ENCODE measurements around the gene RAMACL.
"Not testable (repeated sequence)": the region's sequence is repeated elsewhere in the genome, so short reads cannot be mapped to it uniquely, and the experiment has no call there.

- not testable (repeated sequence) for TF ChIP-seq RAD21 (IDR thresholded peaks at IDR 0.05; ENCODE audit: low read depth); CTCF (IDR thresholded peaks at IDR 0.05 in 2 of 3, conservative IDR thresholded peaks at IDR 0.05 in 1 of 3; ENCODE audit: borderline replicate concordance in 1 of 3, insufficient read depth in 1 of 3, low read depth in 2 of 3, low read length in 2 of 3); EZH2phosphoT487 (IDR thresholded peaks at IDR 0.05; ENCODE audit: borderline replicate concordance); POLR2A (IDR thresholded peaks at IDR 0.05; ENCODE audit: borderline replicate concordance, extremely low read depth, insufficient read depth, insufficient read length); ELF1 (IDR thresholded peaks at IDR 0.05; ENCODE audit: borderline replicate concordance, low read depth); YY1 (IDR thresholded peaks at IDR 0.05; ENCODE audit: extremely low read depth, insufficient replicate concordance, low read depth, low read length); ZNF274 (IDR thresholded peaks at IDR 0.05; ENCODE audit: low read depth, low read length); EZH2 (IDR thresholded peaks at IDR 0.05); TCF7L2 (IDR thresholded peaks at IDR 0.05; ENCODE audit: borderline replicate concordance, extremely low read depth, insufficient read depth, insufficient read length); POLR2AphosphoS5 (IDR thresholded peaks at IDR 0.05; ENCODE audit: low read depth, low read length); FOSL1 (IDR thresholded peaks at IDR 0.05; ENCODE audit: low read depth); JUND (IDR thresholded peaks at IDR 0.05)
- TF ChIP-seq, protein P1, sequence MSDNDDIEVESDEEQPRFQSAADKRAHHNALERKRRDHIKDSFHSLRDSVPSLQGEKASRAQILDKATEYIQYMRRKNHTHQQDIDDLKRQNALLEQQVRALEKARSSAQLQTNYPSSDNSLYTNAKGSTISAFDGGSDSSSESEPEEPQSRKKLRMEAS (IDR thresholded peaks at IDR 0.05) = not testable (repeated sequence)
These were observed 47.5 kb downstream of the RAMACL start for GRCh38 chr6:166539011-166539385.

Data from HCT116 (cell line).